GM21526 (cell line): ENCODE measurements around the gene WDPCP.
"Not testable (repeated sequence)": the region's sequence is repeated elsewhere in the genome, so short reads cannot be mapped to it uniquely, and the experiment has no call there.

ENCODE experiments used
- ATAC-seq: cut with Tn5 transposase; IDR thresholded peaks from one replicate; pipeline ENCODE4 v1.9.1; 2021; ENCODE audit warnings: moderate library complexity; ENCODE audit not compliant: unreplicated experiment, low FRiP score

WDPCP gene

DNA sequence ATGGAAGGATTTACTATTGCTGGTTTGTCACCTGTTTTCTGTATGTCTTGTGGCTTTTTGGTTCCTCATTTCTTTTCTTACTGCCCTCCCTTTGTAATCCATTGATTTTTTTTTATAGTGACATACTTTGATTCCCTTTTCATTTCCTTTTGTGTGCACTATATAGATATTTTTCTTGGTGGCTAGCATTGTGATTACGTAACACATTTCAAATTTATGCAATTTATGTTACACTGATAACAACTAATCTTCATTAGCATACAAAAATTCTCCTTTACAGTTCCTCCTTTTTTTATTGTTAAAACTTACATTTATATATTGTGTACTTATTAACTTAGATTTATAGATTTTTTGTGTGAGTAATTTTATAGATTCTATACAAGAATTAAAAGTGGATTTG is 457.1 kb downstream of the WDPCP start:
- no peak for ATAC-seq

DNA sequence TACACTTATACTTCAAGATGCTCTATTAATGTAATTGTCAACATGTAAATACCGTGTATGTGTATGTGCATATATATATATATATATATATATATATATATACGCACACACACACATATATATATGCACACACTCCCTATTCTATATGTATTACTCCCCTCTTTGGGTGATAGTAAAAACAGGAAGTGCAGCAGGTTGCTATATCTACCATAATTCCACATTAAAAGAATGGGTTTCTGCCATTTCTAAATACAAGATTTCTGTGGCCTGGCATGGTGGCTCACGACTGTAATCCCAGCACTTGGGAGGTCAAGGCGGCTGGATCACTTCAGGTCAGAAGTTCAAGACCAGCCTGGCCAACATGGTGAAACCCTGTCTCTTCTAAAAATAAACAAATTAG is 460.7 kb downstream of the WDPCP start:
- ATAC-seq, result no peak

DNA sequence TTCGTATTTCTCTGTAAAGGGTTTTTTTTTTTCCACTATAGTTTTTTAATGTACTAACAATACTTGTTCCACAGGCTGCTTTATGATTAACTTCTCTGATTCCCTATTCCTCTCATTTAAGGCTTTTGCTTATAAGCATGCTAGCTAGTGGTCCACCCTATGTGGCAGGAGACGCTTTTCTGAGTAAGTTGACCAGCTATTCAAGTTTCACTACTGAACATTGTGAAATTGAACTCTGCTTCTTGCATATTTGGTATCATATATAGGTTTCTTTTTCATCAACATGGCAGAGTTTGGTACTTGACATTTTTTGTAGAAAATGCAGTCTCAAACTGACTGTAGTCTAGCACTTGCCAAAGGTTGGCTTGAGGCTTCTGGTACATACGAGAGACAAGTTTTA is 463.4 kb downstream of the WDPCP start:
- ATAC-seq, result peak; percentile 77

DNA sequence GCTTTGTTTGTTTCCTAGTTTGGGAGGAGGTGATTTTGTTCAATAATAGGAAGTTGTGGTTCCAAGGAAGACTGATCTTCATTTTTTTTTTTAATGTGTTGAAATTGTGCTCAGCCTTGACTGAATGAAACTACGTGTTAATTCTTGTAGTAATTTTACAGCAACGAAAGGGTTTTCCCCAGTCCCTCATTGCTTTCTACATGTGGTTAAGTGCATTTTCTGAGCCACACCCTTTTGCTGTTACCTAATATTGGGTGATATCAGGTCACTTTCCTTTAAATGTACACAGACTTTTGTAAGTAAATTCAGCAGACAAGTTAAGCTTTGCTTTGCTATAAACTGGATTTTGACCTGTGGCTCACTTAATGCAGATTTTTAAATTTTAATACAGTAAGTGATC is 464.1 kb downstream of the WDPCP start:
- ATAC-seq, result peak; percentile 66

DNA sequence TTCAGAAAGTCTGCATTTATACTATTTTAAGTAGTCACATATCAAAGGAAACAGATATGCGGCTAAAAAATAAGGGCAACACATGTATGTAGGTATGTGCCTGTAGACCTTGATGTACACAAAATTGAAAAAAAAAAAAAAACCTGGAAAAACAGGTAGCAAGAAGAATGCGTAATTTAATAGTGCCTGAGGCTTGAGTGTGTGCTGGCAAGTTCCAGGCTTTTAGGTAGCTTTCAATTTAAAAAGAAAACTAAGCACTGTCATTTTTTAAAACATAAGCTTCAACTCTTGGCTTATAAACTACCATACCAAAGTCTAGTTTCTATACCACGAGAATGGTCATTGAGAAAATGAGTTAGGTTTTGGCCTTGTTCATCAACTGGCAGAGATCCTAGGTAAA is 465.4 kb downstream of the WDPCP start:
- ATAC-seq, result no peak

DNA sequence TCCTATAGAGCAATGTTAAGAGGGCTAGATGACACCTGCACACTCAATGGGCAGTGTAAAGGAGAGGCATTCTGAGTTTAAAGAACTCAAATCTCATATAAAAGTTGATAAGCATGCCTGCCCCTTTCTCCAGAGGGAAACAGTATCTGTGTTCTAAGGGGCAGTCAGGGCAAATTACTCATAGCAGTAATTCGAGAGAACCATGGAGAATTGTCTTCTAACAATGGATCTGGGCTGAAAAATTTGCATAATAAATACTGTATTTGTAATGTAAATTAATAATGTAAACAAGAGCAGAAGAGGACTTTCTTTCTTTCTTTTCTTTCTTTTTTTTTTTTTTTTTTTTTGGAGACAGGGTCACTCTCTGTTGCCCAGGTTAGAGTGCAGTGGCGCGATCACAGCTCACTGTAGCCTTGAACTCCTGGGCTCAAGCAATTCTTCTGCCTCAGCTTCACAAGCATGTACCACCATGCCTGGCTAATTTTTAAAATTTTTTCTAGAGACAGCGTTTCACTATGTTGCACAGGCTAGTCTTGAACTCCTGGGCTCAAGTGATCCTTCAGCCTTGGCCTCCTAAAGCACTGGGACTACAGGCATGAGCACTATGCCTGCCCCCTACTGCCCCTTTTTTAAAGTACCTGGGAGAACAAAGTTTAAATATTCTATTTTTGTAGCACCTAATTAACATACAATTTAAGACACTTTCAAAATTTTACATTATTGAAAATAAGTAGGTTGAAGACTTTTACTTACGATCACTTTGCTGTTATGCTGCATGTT is 467.0 kb downstream of the WDPCP start:
- no peak for ATAC-seq

DNA sequence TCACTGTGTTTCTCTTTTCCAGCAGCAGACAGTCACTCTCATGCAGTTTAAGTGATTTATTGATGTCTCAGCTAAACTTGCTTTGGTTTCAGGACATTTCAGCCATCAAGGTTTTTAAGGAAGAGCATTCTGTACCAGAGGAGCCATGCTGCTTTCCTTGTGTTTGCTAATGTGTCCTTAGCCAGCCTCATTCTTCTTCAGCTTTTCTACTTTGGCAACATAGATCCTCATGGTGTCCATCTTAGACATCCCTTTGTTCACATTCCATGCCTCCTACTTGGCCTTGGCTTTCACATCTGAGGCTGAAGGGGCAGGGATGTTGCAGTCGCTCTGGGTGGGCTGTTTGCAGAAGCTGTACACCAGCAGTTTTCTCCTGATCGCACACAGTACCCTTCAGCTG is 469.5 kb downstream of the WDPCP start:
- no peak for ATAC-seq

DNA sequence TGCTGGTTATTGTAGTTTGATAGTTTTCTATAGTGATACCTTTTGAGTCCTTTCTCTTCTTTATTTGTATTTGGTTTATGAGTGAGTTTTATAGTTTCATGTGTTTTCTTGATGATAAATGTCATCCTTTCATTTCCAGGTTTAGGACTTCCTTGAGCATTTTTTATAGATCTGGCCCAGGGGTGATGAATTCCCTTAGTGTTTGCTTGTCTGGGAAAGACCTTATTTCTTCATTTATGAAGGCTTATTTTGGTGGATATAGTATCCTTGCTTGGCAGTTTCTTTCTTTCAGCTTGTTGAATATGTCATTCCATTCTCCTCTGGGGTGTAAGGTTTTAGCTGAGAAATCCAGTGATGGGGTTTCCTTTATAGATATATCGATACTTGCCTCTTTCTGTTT is 483.8 kb downstream of the WDPCP start:
- ATAC-seq, result no peak

DNA sequence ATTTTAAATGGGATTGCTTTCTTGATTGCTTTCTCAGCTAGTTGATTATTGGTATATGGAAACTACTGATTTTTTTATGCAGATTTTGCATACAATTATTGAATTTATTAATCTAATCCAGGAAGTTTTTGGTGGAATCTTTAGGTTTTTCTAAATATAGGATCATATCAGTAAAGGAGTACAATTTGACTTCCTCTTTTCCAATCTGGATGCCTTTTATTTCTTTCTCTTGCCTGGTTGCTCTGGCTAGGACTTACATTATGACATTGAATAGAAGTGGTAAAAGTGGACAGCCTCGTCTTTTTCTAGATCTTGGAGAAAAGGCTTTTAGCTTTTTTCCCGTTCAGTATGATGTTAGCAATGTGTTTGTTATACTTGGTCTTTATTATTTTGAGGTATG is 486.3 kb downstream of the WDPCP start:
- no peak for ATAC-seq

DNA sequence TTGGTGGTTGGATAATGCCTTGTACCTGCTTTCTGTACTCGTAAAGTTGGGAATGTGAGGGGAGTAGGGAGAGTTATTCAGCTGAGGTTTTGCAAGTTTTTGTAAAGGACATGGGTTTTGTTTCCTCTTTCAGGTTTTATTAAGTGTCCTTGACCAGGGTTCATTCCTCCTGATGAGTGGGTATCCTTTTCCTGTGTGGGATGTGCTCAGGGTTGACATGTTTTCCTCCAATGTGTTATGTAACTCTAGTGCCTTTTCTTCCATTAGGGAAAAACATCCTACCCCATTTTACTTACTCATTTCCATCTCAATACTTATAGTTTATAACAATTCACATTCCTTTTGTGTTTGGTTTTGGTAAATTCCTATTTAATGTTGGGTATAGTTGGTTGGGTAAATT is 489.2 kb downstream of the WDPCP start:
- no peak for ATAC-seq

DNA sequence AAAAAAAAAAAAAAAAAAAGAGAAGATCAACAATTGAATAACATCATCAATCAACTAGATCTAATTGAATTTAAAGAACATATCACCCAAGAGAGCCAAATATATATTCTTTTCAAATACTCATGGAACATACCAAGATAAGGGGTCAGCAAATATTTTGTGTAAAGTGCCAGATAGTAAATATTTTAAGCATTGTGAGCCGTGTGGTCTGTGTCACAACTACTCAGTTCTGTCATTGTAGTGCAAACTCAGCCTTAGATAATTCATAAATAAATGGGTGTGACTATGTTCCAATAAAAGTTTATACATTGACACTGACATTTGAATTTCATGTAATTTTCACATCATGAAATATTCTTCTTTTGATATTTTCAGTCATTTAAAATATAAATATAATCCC is 491.8 kb downstream of the WDPCP start:
- no peak for ATAC-seq

DNA sequence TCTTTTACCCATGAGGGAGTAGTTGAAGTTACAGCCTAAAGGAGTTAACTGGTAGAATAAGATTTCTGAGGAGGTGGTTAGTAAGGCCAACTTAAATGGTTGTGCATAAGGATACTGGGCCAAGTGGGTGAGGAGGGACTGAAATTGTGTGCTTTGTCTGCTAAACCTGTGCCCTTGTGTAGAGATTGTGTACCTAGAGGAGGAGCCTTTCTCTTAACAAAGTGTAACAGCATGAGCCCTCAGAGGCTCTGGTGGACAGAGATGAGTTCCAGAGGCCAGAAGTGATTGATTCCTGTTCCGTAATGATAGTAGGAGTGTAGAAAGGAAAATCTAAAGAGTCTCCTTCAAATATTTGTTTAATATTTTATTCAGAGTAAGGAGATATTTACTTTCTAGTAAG is 494.8 kb downstream of the WDPCP start:
- ATAC-seq, result no peak

DNA sequence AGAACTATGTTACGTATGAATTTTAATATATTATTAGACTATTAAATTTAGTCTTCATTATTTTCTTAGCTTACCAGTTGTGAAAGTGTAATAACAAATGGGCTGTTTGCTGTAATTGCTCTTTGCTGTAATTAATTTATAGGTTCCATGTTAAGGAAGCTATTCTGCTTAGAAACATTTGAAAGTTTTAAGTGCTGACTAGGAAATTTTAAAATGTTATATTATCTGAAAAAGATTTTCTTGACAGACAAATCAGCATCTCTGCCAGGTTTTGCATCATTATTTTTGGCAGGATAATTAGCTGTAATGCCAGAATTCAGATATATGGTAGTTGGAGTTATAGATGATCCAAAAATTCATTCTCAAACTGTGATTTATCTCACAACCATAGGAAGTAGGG is 495.4 kb downstream of the WDPCP start:
- ATAC-seq, result no peak

DNA sequence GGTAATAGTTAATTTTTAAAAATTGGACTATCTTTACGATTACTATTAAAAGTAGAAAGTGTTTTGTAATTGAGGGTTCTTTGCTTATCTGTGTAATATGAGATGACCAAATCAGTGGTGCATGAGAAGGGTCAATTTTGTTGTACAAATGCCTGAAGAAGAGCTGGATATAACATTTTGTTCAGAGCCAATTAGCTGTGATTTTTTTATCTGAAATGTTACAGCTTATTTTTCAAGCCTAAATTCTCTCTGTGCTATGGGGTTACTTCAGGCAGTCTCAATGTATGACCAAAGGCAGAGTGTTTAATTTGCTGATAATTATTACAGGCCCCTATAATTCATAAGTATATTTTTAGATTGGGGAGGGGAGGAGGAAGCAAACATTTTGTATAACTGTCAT is 495.9 kb downstream of the WDPCP start:
- no peak for ATAC-seq

DNA sequence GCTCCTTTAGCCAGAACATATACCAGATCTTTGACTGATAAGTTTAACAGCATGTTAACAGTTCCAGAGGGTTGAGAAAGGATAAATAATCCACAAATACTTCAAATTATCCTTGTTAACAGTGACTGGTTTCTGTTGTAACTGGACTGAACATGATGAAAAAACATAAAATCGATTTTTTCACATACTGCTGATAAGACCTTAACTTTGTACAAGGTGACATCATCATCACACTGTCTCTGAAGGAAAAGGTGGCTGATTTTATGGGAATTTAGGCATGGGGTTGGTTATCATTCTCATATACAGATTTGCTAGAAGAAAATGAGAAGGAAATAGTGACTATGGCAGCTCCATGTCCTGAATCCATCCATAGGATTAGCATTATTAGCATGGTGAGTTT is 501.6 kb downstream of the WDPCP start:
- ATAC-seq, result no peak

DNA sequence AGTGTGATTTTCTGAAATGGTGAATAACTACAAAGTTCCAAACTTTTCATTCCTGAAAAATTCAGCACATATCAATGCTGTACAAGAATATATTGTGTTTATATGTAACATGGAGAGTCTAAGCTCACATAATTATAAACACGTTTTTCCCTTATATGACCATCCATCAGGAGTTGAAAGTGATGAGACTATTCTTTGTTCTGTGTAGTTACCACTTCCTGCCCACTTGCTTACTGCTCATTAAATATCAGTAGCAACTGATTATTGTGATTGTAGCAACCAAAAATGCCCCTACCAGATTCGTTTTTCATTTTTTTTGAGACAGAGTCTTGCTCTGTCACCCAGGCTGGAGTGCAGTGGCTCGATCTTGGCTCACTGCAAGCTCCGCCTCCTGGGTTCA is 506.9 kb downstream of the WDPCP start:
- ATAC-seq, result no peak

DNA sequence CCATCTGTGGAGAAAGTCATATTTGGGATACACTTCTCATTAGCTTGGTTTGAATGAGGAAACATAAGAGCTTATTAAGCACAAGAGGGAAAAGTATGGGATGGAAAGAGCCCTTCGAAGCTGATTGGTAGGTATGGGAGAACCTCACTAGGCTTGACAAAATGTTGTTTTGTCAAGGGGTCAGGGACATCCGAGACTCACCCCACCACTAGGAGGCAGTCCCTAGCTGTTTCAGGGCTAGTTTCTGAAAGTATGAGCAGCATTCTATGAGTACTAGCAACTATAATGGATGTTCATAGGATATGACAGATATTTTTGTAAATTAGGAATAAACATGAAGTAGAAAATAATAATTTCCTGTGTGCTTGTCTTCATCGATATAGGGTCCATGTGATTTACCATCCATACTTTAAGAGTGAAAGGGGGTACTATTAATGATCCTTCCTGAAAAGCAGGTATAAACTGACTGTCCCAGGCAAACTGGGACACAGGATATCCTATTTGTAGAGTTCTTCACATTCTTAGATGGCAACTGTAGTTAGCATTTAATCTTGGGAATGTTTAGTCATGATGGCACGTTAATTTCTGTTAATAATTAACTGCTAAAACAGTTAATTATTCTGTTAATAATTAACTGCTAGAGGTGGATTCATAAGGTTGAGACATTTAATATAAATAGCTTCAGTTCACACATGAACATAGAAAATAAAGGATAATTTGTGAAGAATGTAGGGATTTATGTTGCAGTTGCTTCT is 509.2 kb downstream of the WDPCP start:
- ATAC-seq, result peak; percentile 52

DNA sequence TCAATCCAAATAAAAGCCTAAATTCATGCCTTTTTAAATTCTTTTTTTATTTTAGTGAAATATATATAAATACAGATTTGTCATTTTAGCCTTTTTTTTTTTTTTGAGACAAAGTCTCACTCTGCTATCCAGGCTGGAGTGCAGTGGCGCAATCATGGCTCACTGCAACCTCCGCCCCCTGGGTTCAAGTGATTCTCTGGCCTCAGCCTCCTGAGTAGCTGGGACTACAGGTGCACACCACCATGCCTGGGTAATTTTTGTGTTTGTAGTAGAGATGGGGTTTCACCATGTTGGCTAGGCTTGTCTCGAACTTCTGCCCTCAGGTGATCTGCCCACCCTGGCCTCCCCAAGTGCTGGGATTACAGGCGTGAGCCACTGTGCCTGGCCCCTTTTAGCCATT is 513.9 kb downstream of the WDPCP start:
- ATAC-seq, result not testable (repeated sequence)

DNA sequence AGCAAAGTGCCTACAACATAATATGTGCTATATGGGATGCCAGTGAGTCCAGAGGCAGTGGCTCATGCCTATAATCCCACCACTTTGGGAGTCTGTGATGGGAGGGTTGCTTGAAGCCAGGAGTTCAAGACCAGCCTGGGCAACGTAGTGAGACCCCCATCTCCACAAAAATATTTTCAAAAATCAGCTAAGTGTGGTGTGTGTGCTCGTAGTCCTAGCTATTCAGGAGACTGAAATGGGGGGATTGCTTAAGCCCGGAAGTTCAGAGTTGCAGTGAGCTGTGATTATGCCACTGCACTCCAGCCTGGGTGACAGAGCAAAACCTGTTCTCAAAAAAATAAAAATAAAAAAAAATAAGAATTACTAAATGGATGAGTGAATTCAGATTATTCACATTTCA is 514.3 kb downstream of the WDPCP start:
- no peak for ATAC-seq

DNA sequence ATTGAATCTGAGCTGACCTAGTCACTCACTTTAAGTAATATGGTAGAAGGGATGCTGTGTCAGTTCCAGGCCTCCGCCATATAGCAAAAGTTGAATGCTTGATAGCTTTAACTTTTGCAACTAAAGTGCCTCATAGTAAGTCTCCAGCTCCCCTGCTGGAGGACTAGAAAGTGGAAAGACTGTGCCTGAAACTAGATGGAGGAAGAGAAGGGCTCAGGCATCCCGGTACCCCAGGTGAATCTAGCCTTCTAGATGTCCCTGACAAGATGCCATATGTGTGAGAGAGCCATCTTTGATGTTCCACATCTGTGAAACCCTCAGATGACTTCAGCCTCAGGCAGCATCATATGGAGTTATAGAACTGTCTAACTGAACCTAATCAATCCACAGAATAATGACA is 516.6 kb downstream of the WDPCP start:
- ATAC-seq, result no peak
